Activated T-helper 17 cell treated with anti-CD3 and anti-CD28 coated beads, Interleukin-2, amount 50 U/mL, for 72 hours (primary cell): Measurements from ENCODE around the gene GPLD1. TPM values are rescaled to one million over a fixed set of nuclear protein-coding genes. Genes with fewer than 3 reads are reported as not detected.

Source experiments
- ATAC-seq: fragments of 150-1000 bp; cut with Tn5 transposase; replicated peaks from 2 replicates; pipeline ENCODE4 v1.10.0; 2021; ENCODE audit warnings: mild to moderate bottlenecking, moderate library complexity
- H3K27ac Mint-ChIP-seq: one replicate; pipeline ENCODE4 v1.8.0; 2022; ENCODE audit warnings: mixed read lengths
- H3K27me3 Mint-ChIP-seq: one replicate; pipeline ENCODE4 v1.8.0; 2022; ENCODE audit warnings: mixed read lengths
- H3K36me3 Mint-ChIP-seq: one replicate; pipeline ENCODE4 v1.8.0; 2022; ENCODE audit warnings: low read depth, mild to moderate bottlenecking, mixed read lengths
- H3K4me1 Mint-ChIP-seq: one replicate; pipeline ENCODE4 v1.8.0; 2022; ENCODE audit warnings: mixed read lengths
- H3K4me3 Mint-ChIP-seq: one replicate; pipeline ENCODE4 v1.8.0; 2022; ENCODE audit warnings: mild to moderate bottlenecking, mixed read lengths
- H3K9me3 Mint-ChIP-seq: one replicate; pipeline ENCODE4 v1.8.0; 2022; ENCODE audit warnings: mixed read lengths
- total RNA-seq, 2 donors: library from RNA; stranded (reverse); gene quantifications; one replicate each; pipeline ENCODE4 v1.2.3, GENCODE V29; 2022

GPLD1 gene
- total RNA-seq, 2 donors from 2014 or later: 0.73 to 0.79 TPM

DNA sequence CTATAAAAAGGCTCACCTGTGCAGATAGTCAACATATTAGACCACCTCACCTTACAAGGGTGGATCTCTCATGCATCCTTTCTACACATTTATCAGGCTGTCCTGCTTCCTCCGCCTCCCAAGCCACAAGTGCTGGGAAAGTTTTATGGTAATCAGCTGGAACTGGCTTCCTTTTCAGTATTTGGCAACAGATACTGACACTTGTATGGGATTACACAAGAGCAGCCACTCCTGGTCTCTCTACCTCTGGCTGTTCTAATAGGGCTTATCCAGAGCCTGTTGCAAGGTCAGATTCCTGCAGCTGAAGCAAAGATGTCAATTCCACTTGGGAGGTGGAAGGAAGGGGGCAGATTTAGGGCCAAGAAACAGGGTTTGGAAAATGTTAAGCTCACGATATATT, 503 bp upstream of the GPLD1 start:
- no peak overlapping the region for H3K4me3 Mint-ChIP-seq
- ATAC-seq: no peak
- peaks cover 8% of the 10 kb centered on the region for H3K4me1 Mint-ChIP-seq
- H3K9me3 Mint-ChIP-seq: no peaks in the 10 kb centered on the region
- no peaks in the 10 kb centered on the region for H3K27me3 Mint-ChIP-seq
- no peaks in the 10 kb centered on the region for H3K36me3 Mint-ChIP-seq
- H3K27ac Mint-ChIP-seq: no peak overlapping the region

DNA sequence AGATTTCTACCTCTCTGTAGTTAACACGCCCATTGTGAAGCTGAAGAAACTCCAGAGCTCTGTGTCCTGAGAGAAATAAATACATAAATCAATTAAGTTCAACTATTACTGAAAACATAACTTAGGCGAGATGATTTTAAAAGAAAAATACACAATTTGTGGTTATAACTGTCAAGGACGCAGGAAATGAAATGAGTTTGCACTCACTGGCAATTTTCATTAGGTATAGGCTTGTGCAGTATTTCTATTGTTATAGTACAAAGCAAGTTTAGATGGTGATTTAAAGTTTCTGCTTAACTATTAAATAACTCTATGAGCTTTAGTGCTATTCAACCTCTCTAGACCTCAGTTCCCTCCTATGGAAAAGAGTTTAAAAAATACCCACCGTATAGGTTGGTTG, 3.3 kb downstream of the GPLD1 start:
- no peaks in the 10 kb centered on the region for H3K4me1 Mint-ChIP-seq
- H3K36me3 Mint-ChIP-seq: no peaks in the 10 kb centered on the region
- H3K4me3 Mint-ChIP-seq: no peak overlapping the region
- no peak for ATAC-seq
- H3K9me3 Mint-ChIP-seq: no peaks in the 10 kb centered on the region
- no peaks in the 10 kb centered on the region for H3K27me3 Mint-ChIP-seq
- no peak overlapping the region for H3K27ac Mint-ChIP-seq

DNA sequence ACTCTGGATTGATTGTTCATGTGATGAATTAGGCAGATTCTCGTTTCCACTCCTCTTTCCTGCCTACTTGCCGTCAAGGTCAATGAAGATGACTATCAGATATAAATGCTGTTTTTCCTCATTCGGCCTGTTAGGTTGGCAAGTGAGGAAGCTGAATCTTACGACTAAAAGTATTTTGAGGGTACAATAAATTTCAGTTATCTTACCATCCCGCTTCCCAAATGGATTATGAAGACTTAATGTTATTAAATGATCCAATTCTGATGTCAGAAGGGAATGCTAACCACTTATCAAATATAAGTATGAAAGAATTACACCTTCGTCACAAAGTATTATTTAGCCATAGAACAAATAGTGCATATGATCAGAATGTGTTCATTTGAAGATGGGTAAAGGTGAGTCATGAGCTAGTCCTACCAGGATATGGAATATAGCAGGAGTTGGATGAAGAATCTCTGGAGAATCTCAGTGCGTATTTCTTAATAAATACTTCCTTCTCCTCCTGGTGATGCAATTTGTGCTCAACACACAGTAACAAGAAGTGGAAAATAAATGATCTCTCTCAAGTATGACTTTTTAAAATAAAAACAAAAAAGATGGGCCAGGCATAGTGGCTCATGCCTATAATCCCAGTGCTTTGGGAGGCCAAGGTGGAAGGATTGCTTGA, 4.6 kb downstream of the GPLD1 start:
- Mint-ChIP-seq H3K9me3 (no peaks in the 10 kb centered on the region), H3K4me1 (no peaks in the 10 kb centered on the region), H3K27ac (no peak overlapping the region), H3K36me3 (no peaks in the 10 kb centered on the region), H3K4me3 (no peak overlapping the region), H3K27me3 (no peaks in the 10 kb centered on the region)
- no peak for ATAC-seq

DNA sequence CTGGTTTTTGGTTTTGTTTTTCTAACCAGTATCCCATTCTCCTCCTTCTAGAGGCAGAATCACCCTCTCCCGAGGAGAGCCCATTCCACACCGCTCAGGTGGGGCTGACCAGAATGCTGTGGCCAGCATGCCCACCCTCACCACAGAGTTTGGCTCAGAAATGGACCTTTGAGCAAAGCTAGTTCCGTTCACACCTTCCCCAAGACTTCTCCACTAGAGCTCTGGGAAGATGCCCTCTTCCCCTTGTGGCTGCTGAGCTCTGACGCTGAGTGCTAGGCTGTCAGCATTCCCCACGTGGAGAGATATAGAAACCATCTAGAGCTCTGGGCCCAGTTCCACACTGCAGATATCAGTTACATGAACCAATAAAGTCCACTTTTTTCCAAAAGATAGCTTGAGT, 7.9 kb downstream of the GPLD1 start:
- no peaks in the 10 kb centered on the region for H3K9me3 Mint-ChIP-seq
- no peaks in the 10 kb centered on the region for H3K4me1 Mint-ChIP-seq
- no peak for ATAC-seq
- H3K36me3 Mint-ChIP-seq: no peaks in the 10 kb centered on the region
- no peak overlapping the region for H3K27ac Mint-ChIP-seq
- no peak overlapping the region for H3K4me3 Mint-ChIP-seq
- no peaks in the 10 kb centered on the region for H3K27me3 Mint-ChIP-seq

DNA sequence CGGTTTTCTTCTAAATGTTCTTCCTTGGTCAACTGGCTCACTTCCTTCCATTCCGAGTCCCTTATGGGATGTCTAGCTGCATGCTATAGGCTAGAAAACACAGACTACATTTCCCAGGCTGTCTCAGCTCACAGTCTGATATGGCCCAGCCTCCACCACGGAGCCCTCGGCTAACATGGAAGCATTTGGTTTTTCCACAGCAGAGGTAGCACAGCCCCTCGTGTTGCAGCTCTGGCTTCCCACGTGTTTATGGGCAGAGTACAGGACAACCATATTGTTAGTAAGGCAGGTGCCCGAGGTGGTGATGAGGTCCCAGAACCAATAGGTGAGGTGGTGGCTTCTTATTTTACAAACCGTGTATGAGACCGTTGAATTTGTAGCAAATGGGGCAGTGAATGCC, 8.7 kb downstream of the GPLD1 start:
- Mint-ChIP-seq H3K9me3 (no peaks in the 10 kb centered on the region), H3K4me1 (no peaks in the 10 kb centered on the region), H3K36me3 (no peaks in the 10 kb centered on the region), H3K27me3 (no peaks in the 10 kb centered on the region), H3K27ac (no peak overlapping the region), H3K4me3 (no peak overlapping the region)
- no peak for ATAC-seq

DNA sequence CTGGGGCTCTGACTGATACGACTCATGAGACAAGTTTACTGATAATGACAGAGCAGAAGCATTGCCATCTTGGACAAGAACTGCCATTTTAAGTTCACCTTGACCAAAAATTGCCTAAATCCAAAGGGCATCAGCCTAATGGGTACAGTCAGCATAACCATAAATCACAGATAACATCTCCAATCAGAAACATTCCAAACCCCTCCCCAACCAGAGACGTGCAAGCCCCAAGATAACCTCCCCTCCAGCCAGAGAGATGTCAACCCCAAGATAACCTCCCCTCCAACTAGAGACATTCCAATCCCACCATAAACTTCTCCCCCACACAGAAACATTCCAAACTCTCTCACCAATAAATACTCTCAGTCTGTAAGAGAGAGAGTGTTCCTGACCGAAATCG, 10.5 kb downstream of the GPLD1 start:
- Mint-ChIP-seq H3K9me3 (no peaks in the 10 kb centered on the region), H3K4me3 (no peak overlapping the region), H3K36me3 (no peaks in the 10 kb centered on the region), H3K27ac (no peak overlapping the region), H3K27me3 (no peaks in the 10 kb centered on the region), H3K4me1 (no peaks in the 10 kb centered on the region)
- ATAC-seq: no peak

DNA sequence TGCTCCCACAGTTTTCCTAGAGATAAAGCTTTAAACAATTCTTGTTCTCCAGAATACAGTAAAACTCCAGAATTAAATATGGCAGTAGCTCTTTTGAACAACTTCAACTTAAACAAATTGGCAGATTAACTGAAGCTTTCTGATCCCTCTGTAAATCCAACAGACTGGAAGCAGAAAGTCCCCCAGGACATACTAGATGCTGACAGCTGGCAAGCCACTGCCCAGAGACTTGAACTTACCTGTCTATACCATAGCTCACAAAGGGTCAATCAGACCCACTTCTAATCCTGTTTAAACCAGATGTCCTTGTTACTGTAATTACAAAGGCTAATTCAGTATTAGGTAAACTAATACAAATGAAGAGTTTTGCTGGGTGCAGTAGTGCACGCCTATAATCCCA, 12.3 kb downstream of the GPLD1 start:
- no peak overlapping the region for H3K4me3 Mint-ChIP-seq
- no peak overlapping the region for H3K27ac Mint-ChIP-seq
- H3K27me3 Mint-ChIP-seq: no peaks in the 10 kb centered on the region
- H3K36me3 Mint-ChIP-seq: no peaks in the 10 kb centered on the region
- no peak for ATAC-seq
- H3K9me3 Mint-ChIP-seq: no peaks in the 10 kb centered on the region
- H3K4me1 Mint-ChIP-seq: no peaks in the 10 kb centered on the region

DNA sequence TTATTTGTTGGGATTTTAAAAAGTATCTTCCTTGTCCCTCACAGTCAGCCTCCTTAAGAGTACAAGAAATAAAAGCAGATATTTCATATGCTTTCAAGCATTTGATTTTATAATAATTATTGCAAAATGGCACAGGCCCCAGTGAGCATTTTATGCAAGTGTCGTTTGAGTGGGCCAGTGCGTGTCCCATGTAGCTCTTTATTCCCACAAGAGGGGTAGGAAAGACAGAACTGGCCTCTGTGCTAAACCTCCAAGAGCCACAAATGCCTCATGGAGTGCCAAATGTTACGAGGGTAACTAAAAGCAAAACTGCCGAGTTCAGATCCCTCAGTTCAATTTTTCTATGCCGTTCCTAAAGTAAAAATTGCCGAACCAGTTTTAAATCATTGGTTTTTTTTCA, 12.7 kb downstream of the GPLD1 start:
- H3K27me3 Mint-ChIP-seq: no peaks in the 10 kb centered on the region
- ATAC-seq: no peak
- H3K9me3 Mint-ChIP-seq: no peaks in the 10 kb centered on the region

DNA sequence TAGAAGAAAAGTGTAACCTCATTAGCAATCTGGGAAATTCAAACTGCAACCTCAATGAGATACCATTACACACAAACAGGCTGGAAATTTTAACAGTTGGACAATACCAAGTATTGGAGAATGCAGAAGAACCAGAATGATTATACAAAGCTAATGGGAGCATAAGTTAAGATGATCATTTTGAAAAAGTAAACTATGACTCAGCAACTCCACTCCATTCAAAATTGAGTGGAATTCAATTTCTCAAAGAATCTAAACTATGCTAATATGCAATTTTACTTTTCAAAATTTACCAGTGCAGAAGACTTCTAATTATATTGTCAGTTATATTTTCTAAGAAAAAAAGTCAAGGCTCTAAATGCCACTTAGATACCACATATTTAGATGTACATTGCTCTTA, 17.2 kb downstream of the GPLD1 start:
- Mint-ChIP-seq H3K4me3 (no peak overlapping the region), H3K4me1 (no peaks in the 10 kb centered on the region), H3K36me3 (no peaks in the 10 kb centered on the region), H3K27ac (no peak overlapping the region), H3K27me3 (no peaks in the 10 kb centered on the region), H3K9me3 (no peaks in the 10 kb centered on the region)
- no peak for ATAC-seq

More for the DNA sequence above, 12.7 kb downstream of the GPLD1 start:
- H3K27ac Mint-ChIP-seq: no peak overlapping the region
- no peak overlapping the region for H3K4me3 Mint-ChIP-seq
- H3K36me3 Mint-ChIP-seq: no peaks in the 10 kb centered on the region
- H3K4me1 Mint-ChIP-seq: no peaks in the 10 kb centered on the region

DNA sequence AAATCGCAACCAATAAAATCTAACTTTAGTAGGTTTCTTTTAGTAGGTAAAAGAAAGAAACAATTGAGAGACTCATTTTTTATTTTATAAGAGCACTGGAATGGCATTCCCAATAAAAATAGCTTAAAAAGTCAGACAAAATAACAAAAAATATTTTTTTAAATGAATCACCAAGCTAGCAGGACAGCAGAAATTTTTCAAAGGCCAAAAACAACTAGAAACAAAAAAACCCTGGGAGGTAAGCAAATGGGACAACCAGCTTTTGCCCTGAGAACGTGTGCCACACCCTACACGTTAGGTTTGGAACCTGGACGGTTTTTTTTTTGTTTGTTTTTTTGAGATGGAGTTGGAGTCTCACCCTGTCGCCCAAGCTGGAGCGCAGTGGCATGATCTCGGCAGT, 19.6 kb downstream of the GPLD1 start:
- no peaks in the 10 kb centered on the region for H3K27me3 Mint-ChIP-seq
- no peak for ATAC-seq

DNA sequence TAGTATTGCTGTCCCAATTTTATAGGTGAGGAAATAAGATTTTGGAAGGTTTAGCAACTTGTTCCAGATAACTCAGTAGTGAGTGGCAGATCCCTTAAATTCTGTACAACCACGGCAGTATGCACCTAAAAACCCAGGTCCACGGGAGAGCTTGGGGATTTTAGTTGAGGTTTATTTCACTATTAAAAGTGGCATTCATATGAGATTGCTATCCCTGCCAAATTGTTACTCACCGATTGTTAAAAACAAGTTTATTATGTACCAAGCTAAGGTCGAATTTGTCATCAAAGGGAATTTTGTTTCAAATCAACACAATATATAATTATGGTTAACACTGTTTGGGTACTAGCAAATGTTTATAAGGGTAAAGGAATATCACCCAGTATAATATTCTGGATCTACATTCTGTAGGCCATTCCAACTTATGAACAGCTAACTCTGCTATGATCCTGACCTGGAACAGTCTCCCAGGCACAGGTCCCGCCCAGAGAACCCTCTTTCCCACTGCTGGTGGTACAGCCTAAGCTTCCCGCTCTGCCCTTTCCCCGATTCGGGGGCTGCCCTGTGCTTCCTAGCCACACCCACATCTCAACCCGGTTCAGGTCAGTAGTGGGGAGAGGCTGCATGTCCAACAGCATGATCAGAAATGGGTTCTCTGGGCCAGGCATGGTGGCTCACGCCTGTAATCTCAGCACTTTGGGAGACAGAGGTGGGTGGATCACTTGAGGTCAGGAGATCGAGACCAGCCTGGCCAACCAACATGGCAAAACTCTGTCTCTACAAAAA, 24.9 kb downstream of the GPLD1 start:
- H3K27ac Mint-ChIP-seq: no peak overlapping the region
- H3K9me3 Mint-ChIP-seq: no peaks in the 10 kb centered on the region
- no peaks in the 10 kb centered on the region for H3K36me3 Mint-ChIP-seq
- no peak overlapping the region for H3K4me3 Mint-ChIP-seq
- no peak for ATAC-seq
- H3K27me3 Mint-ChIP-seq: no peaks in the 10 kb centered on the region
- H3K4me1 Mint-ChIP-seq: no peaks in the 10 kb centered on the region

More for the DNA sequence above, 19.6 kb downstream of the GPLD1 start:
- H3K9me3 Mint-ChIP-seq: no peaks in the 10 kb centered on the region
- no peak overlapping the region for H3K27ac Mint-ChIP-seq
- H3K4me3 Mint-ChIP-seq: no peak overlapping the region
- no peaks in the 10 kb centered on the region for H3K36me3 Mint-ChIP-seq
- H3K4me1 Mint-ChIP-seq: no peaks in the 10 kb centered on the region

DNA sequence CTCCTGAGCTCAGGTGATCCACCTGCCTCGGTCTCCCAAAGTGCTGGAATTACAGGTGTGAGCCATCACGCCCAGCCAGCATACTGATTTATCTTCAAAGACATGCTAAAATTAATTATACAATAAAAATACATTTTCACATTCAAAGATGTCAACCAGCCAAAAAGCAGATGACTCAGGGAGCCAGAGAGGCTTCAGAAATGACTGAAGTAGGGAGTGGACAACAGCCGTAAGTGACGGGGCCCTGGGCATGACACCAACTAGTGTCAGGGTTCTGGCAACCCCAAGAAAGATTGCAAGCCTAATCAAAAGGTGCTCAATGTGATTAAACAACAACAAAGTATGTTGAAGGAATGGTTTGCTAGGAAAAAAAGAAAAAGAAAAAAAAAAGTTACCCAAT, 28.4 kb downstream of the GPLD1 start:
- H3K9me3 Mint-ChIP-seq: no peaks in the 10 kb centered on the region
- no peaks in the 10 kb centered on the region for H3K27me3 Mint-ChIP-seq
- H3K4me1 Mint-ChIP-seq: no peaks in the 10 kb centered on the region
- H3K27ac Mint-ChIP-seq: no peak overlapping the region
- H3K4me3 Mint-ChIP-seq: no peak overlapping the region
- ATAC-seq: no peak
- no peaks in the 10 kb centered on the region for H3K36me3 Mint-ChIP-seq

DNA sequence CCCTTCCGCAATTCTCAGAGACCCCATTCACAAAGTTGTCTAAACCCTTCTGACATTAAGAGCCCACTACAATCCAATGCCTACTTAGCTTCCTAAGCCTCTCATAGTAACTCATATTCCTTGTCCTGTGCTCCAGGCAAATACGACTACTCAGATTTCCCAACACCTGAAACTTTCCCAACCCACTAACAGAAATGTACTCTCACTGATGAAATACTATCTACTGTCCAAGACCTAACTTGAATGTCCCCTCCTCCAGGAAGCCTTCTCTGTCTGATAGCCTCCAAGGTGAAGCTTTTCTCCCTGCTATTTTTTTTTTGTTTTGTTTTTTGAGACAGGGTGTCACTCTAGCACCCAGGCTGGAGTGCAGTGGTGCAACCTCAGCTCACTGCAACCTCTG, 30.4 kb downstream of the GPLD1 start:
- no peaks in the 10 kb centered on the region for H3K36me3 Mint-ChIP-seq
- H3K27ac Mint-ChIP-seq: no peak overlapping the region
- no peaks in the 10 kb centered on the region for H3K9me3 Mint-ChIP-seq
- no peak overlapping the region for H3K4me3 Mint-ChIP-seq
- no peaks in the 10 kb centered on the region for H3K4me1 Mint-ChIP-seq
- no peaks in the 10 kb centered on the region for H3K27me3 Mint-ChIP-seq
- ATAC-seq: no peak

DNA sequence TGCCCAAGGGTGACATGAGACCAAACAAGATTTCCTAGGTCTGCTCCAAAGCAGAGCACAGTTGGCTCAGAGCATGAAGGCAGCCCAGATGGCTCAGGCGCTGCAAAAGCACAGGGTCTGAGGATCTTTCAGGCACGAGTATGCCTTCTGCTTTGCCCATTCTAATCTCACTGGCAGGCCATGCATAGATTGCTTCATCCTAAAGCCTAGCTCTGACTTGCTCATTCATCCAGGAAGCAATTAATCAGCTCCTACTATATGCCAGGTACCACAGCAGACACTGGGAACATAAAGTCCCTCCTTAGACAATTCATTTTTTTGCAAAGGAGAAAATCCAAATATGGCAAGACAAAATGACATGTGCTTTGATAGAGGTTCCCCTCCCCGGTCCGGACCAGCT, 31.2 kb downstream of the GPLD1 start:
- Mint-ChIP-seq H3K4me1 (no peaks in the 10 kb centered on the region), H3K4me3 (no peak overlapping the region), H3K9me3 (no peaks in the 10 kb centered on the region), H3K36me3 (no peaks in the 10 kb centered on the region), H3K27me3 (no peaks in the 10 kb centered on the region), H3K27ac (no peak overlapping the region)
- no peak for ATAC-seq

DNA sequence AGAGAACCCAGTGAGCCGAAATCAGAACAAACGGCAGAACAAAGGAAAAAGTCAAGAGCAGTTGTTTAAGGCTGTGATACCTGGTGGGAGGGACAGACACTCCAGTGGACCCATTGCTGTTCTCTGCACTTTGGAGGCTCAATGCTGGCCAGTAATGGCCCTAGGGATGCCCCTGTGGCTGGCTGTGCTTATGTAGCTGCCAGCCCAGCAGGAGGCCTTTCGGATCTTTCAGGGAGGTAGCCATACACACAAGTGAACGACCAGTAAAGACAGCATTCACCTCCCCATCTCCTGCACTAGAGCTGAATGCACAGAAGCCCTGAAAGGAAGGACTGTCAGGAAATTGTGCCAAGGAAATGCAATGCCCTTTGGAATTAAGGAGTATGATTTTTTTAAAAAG, 34.3 kb downstream of the GPLD1 start:
- H3K36me3 Mint-ChIP-seq: no peaks in the 10 kb centered on the region
- H3K27me3 Mint-ChIP-seq: no peaks in the 10 kb centered on the region
- no peak overlapping the region for H3K27ac Mint-ChIP-seq
- no peaks in the 10 kb centered on the region for H3K9me3 Mint-ChIP-seq
- no peak for ATAC-seq
- no peak overlapping the region for H3K4me3 Mint-ChIP-seq
- no peaks in the 10 kb centered on the region for H3K4me1 Mint-ChIP-seq
